Pancreas (tissue), 10 donors: ENCODE results near the gene KIF2A. TPM values are rescaled to one million over a fixed set of nuclear protein-coding genes. Genes with fewer than 3 reads are reported as not detected.

ENCODE experiments used
- ATAC-seq, 4 donors: fragments of 200-7000 bp; cut with Tn5 transposase; one replicate each; pipeline versions ENCODE4 v1.8.0 to v1.9.1; 2020; ENCODE audit warnings: mild to moderate bottlenecking in 4 of 4, moderate library complexity in 4 of 4
- DNase-seq, 6 donors: peaks; one replicate each; pipeline ENCODE4 v3.0.0-alpha.2; 2020
- FAIRE-seq: peaks from 2 replicates; lab custom pipeline; 2012; peaks lifted over from hg19 to GRCh38; lab: Jason Lieb, UNC
- H3K27ac ChIP-seq, 4 donors: fragments of 200-600 bp; sonication (generic); 1 replicate in 3 of 4; 2 replicates in 1 of 4; pipeline versions ENCODE4 v1.5.0 to v1.8.0; 2020
- H3K27me3 ChIP-seq, 4 donors: fragments of 200-600 bp; one replicate each; pipeline ENCODE4 v1.8.0; 2021
- H3K36me3 ChIP-seq, 3 donors: fragments of 200-600 bp; sonication (generic) in 1 of 3; one replicate each; pipeline versions ENCODE4 v1.5.0 to v1.8.0; 2020 to 2021
- H3K4me1 ChIP-seq, 3 donors: fragments of 200-600 bp; one replicate each; pipeline ENCODE4 v1.8.0; 2021
- H3K4me3 ChIP-seq, 4 donors: fragments of 200-600 bp; sonication (generic) in 2 of 4; one replicate each; pipeline versions ENCODE4 v1.5.0 to v1.8.0; 2020 to 2021
- H3K9me3 ChIP-seq, 4 donors: fragments of 200-600 bp; one replicate each; pipeline ENCODE4 v1.8.0; 2021
- CTCF ChIP-seq, 4 donors: fragments of 200-600 bp; sonication (generic) in 3 of 4; IDR thresholded peaks; one replicate each; pipeline versions ENCODE4 v1.5.0 to v1.8.0; 2021; ENCODE audit warnings: antibody characterized with exemption in 4 of 4
- WGBS, 2 donors: extraction: QIAGEN DNeasy Blood & Tissue Kit; methylation state at CpG; one replicate each; pipeline ENCODE4 v1.1.7; 2013; 5-methylcytosine and 5-hydroxymethylcytosine counted together
- intact Hi-C, 3 donors: fragments of 100-400 bp; cut with DNase I; formaldehyde crosslinking; loops; one replicate each; pipeline versions ENCODE4 v1.11.1 to v1.14.2; 2022
- polyA plus RNA-seq, 2 donors: library from polyadenylated mRNA; stranded (reverse); fragments of 200-250 nt; gene quantifications; one replicate each; pipeline ENCODE4 v1.2.3, GENCODE V29; 2013
- total RNA-seq, 6 donors: library from RNA; stranded (reverse); fragmentation: NEBNext Ultra II Directional in 4 of 6; extraction: Animal tissue kit (Norgen Biotek cat#: 25700) in 4 of 6; gene quantifications; one replicate each; pipeline versions ENCODE4 v1.2.1 to v1.2.4, GENCODE V29; 2021 to 2023
- donor health status: healthy with polysubstance abuse.
- donor health status: DM: no; HTN: no; CAD: no; lungs with moderate emphysema.
- donor health status: DM: no; HTN: no; CAD: no.
- donor health status: control.
- donor health status: control.
- donor health status: Bipolar disorder and iron deficiency.
- donor health status: DM: yes; HTN: yes; CAD: no.
- donor health status: DM: no; HTN: no; CAD: no.
- donor health status: DM: no; HTN: no; CAD: no.
- donor health status: DM: yes; HTN: yes; CAD: no.

Gene KIF2A
- total and polyA plus RNA-seq, 8 donors: 3.7 to 24.5 (median 14.4) TPM

GRCh38 chr5:62413711-62414110, 107.7 kb downstream of the KIF2A start:
- 42 to 58% methylated on average over 3 of the region's 3 CpGs for WGBS, 2 donors
- Histone ChIP-seq H3K27me3 (no peaks in the 10 kb centered on the region), H3K36me3 (no peaks in the 10 kb centered on the region), H3K27ac (no peak overlapping the region), H3K9me3 (no peaks in the 10 kb centered on the region), H3K4me1 (peaks cover 0 to 8% (median 0%) of the 10 kb centered on the region in 3 donors), H3K4me3 (peak overlapping the region in 3 of 4 donors; percentile 57 to 96 (median 88))
- FAIRE-seq (no peak), ATAC-seq (no peak), DNase-seq (no peak)
- no peak for TF ChIP-seq CTCF (IDR thresholded peaks at IDR 0.05)
- intact Hi-C loops: no loop called here

GRCh38 chr5:62418462-62419076, 112.6 kb downstream of the KIF2A start:
- no peaks in the 10 kb centered on the region for H3K9me3 ChIP-seq
- no peak for ATAC-seq
- no peak overlapping the region for H3K27ac ChIP-seq
- FAIRE-seq: no peak
- H3K27me3 ChIP-seq: no peaks in the 10 kb centered on the region
- no peaks in the 10 kb centered on the region for H3K36me3 ChIP-seq
- no peak overlapping the region for H3K4me3 ChIP-seq
- H3K4me1 ChIP-seq: peaks cover 0 to 13% (median 0%) of the 10 kb centered on the region in 3 donors
- WGBS, 2 donors: 86 to 88% methylated on average over 4 of the region's 4 CpGs
- no peak for DNase-seq
- intact Hi-C loops: no loop called here
- TF ChIP-seq CTCF (IDR thresholded peaks at IDR 0.05): no peak

- no peak for TF ChIP-seq CTCF (IDR thresholded peaks at IDR 0.05)
- no peaks in the 10 kb centered on the region for H3K27me3 ChIP-seq
- FAIRE-seq: no peak
Observed at GRCh38 chr5:62419609-62420008, 113.6 kb downstream of the KIF2A start.

GRCh38 chr5:62421414-62421813, 115.4 kb downstream of the KIF2A start:
- FAIRE-seq (no peak), DNase-seq (no peak), ATAC-seq (no peak)
- Histone ChIP-seq H3K27ac (no peak overlapping the region), H3K36me3 (no peaks in the 10 kb centered on the region), H3K27me3 (no peaks in the 10 kb centered on the region), H3K9me3 (no peaks in the 10 kb centered on the region), H3K4me1 (peaks cover 0 to 6% (median 0%) of the 10 kb centered on the region in 3 donors), H3K4me3 (no peak overlapping the region)
- TF ChIP-seq CTCF (IDR thresholded peaks at IDR 0.05): no peak
- intact Hi-C loops: no loop called here
- 49 to 64% methylated on average over 1 of the region's 1 CpG for WGBS, 2 donors

More at GRCh38 chr5:62419609-62420008, 113.6 kb downstream of the KIF2A start:
- DNase-seq (no peak), ATAC-seq (no peak)
- no peak overlapping the region for H3K4me3 ChIP-seq
- no peak overlapping the region for H3K27ac ChIP-seq
- peaks cover 0 to 6% (median 0%) of the 10 kb centered on the region in 3 donors for H3K4me1 ChIP-seq
- intact Hi-C loops: no loop called here
- H3K9me3 ChIP-seq: no peaks in the 10 kb centered on the region
- 95 to 98% methylated on average over 3 of the region's 3 CpGs for WGBS, 2 donors
- no peaks in the 10 kb centered on the region for H3K36me3 ChIP-seq

GRCh38 chr5:62424763-62425162, 118.8 kb downstream of the KIF2A start:
- intact Hi-C loops: no loop called here
- H3K9me3 ChIP-seq: no peaks in the 10 kb centered on the region
- FAIRE-seq (no peak), ATAC-seq (no peak), DNase-seq (no peak)
- no peaks in the 10 kb centered on the region for H3K27me3 ChIP-seq
- WGBS, 2 donors: 95 to 98% methylated on average over 1 of the region's 1 CpG
- H3K27ac ChIP-seq: no peak overlapping the region
- H3K4me3 ChIP-seq: no peak overlapping the region
- no peak for TF ChIP-seq CTCF (IDR thresholded peaks at IDR 0.05)
- H3K4me1 ChIP-seq: peaks cover 0 to 6% (median 0%) of the 10 kb centered on the region in 3 donors
- no peaks in the 10 kb centered on the region for H3K36me3 ChIP-seq
